GM19239 (cell line): ENCODE data around the gene MED15.

Experiments
- DNase-seq: peaks from one replicate; pipeline ENCODE4 v3.0.0; 2011; ENCODE audit warnings: low spot score; ENCODE audit not compliant: insufficient read length
- FAIRE-seq: peaks from 2 replicates; lab custom pipeline; 2011; peaks lifted over from hg19 to GRCh38; lab: Jason Lieb, UNC

MED15 gene

DNA sequence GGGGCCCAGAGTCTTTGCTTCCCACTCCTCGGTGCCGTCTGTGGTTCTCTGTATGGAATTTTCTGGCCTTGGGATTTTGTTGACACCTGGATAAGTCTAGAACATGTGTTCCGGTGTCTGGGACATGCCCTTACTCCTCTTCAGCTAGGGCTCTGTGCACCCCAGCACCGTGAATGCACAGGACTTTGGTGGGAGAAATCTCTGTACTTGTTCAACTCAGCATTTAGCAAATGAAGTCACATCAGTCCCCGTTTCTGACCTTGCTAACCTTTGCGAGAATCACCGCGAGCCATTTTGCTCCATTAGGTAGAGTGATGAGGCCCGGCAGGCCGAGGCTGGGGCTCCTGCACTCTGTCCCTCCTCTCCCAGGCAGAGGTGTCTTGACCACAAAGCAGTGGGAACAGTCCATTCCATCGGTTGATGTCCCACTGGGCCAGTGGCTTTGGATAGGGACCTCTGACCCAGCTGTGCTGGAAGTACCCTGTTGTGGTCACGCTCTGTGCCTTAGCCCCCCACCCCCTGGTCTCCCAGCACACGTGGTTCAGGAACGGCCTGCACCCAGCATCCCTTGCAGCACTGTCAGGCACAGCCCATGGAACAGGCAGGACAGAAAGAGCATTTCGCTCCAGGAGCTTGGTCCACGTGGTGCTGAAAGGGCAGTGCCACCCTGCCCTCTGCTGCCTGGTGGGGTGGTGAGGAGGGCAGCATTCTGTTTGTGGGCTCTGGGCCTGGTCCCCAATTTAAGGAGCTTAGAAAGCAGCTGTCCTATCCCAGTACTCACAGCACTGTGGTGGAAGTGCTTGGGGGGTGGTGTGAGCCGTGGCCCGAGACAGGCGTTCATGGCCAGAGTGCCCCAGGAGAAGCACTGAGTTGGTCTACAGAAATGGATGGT, 73.4 kb downstream of the MED15 start:
- DNase-seq (no peak), FAIRE-seq (no peak)

DNA sequence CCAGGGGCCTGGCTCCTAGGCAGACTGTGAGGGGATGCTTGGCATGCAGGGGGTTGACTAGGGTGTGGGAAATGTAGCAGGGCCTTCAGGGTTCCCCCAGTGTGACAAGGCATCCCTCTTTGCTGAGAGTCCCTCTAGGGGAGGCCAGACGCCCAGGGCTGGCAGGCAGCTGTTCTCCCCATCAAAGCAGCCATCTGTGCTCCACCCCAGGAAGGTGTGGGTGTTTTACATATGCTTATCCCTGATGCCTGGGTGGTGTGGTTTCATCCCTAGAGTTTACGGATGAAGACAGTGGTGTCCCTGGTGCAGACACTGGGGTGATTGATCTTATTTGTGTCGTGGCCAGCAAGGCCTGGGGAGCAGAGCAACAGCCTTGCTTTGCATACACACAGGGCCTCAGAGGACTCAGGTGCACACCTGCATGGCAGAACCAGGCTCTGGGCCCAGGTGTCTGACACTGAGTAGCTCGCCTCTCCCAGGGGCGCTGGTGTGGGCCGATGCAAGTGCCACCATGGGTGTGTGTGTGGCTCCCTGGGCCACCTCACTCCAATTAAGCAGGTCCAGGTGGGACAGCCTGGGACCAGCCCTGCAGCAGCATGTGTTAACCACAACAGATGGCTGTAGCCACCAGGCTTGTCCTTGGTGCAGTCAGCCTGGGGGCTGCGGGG, 74.2 kb downstream of the MED15 start:
- no peak for DNase-seq
- FAIRE-seq = no peak

DNA sequence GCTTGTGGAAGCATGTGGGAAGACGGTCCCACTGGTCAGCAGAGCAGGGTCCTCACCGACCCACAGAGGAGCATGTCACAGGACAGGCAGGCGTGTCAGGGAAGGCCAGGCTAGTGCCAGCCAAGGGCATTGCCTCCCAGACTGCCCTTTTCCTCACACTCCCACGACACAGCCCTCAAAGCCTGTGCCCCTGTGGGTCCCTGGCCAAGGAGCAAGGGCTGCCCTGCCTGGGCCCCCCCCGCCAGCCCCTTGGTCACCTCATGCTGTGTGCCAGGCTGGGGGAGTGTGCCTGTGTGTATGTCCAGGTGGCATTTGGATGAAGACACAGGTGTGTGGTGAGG, 74.7 kb downstream of the MED15 start:
- FAIRE-seq (no peak), DNase-seq (no peak)

DNA sequence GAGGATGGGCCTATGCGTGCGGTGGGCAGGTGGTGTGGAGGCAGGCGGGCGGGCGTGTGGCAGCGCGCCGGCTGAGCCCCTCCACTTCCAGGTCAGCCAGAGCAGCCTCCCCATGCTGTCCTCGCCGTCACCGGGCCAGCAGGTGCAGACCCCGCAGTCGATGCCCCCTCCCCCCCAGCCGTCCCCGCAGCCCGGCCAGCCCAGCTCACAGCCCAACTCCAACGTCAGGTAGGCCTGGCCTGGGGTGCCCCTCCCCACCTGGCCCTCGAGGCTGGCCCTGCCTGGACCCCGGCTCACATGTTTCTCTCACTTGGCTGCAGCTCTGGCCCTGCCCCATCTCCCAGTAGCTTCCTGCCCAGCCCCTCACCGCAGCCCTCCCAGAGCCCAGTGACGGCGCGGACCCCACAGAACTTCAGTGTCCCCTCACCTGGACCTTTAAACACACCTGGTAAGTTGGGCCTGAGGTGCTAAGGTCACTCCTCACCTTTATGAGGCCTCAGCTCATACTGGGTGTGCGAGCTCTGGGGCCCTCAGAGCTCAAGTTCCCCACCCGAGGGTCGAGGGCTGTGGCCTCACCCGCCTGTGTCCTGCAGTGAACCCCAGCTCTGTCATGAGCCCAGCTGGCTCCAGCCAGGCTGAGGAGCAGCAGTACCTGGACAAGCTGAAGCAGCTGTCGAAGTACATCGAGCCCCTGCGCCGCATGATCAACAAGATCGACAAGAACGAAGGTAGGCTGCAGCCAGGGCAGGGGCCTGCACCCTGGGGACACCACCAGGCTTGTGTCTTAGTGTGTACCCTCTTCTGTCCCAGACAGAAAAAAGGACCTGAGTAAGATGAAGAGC, 75.3 kb downstream of the MED15 start:
- no peak for FAIRE-seq
- DNase-seq = no peak

DNA sequence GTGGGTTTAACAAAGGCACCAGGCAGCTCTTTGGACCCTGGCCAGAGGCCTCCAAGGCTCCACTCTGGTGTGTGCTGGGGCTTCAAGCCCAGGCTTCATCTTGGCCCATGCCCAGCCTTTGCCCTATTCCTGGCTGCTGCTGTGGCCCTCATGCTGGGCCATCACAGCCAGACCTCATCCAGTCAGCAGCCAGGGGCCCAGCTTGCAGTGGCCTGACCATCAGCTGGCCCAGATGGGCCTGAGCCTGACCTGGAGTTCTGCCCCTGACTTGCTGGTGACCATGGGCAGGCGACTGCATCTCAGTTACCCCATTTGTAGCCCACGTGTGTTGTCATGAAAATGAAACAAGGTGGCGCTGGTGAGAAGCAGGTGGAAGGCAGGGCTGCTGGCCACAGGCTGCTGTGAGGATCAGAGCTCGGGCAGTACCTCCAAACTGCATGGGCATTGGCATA, 76.1 kb downstream of the MED15 start:
- FAIRE-seq = no peak

DNA sequence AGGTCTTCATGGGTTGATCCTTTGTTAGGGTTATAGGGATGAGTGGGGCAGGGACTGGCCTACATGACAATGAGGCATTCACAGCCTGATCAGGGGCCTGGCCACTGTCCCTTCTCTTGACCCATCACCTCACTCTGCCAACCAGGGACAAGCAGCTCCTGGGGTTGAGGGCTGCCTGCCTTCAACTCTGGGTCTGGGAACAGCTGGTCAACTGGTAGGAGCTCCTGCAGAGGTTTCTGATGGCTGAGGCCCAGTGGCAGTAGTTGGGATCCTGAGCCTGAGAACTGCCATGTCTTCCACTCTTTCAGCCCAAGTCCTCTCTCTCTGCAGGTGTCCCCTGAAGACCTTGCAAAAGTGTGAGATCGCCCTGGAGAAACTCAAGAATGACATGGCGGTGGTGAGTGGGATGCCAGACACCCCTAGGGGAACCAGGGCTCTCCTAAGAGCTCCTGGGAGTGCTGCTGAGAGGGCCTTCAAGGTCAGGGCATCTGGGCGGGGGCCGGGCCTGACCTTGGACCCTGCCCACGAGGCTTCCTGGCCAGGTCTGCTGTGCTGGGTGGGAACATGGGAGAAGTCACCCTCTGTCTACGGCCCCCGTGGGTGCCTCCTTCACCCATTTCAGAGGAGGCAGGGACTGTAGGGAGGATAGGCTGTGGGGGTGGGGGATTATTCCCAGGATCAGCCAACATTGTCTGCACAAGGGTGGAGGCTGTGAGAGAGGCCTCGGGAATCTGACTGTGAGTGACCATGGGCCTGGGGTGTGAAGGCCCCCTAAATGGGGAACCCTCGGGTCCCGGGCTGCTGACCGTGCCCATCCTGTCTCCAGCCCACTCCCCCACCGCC, 76.8 kb downstream of the MED15 start:
- DNase-seq (no peak), FAIRE-seq (no peak)

More for the DNA sequence above, 76.1 kb downstream of the MED15 start:
- DNase-seq = no peak

DNA sequence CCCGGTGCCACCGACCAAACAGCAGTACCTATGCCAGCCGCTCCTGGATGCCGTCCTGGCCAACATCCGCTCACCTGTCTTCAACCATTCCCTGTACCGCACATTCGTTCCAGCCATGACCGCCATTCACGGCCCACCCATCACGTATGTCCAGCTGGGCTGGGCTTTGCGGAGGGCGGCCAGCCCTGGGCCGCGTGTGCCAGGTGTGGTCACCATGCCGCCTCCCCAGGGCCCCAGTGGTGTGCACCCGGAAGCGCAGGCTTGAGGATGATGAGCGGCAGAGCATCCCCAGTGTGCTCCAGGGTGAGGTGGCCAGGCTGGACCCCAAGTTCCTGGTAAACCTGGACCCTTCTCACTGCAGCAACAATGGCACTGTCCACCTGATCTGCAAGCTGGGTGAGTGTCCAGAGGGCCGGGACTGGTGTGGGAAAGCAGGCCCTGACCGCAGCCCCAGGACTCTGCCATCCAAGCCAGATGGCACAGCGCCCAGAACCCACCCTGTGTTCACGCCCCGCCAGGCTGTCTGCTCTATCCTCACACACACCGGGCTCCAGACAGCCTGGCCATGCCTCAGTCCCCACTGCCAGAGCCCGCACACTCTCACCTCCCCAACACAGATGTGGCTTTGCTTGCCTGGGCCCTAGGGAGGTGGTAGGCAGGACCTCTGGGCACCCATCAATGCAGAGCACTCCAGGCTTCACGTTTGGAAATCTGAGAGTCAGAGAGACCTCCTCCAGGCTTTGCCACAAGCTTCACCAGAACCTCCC, 77.6 kb downstream of the MED15 start:
- FAIRE-seq (no peak), DNase-seq (no peak)

DNA sequence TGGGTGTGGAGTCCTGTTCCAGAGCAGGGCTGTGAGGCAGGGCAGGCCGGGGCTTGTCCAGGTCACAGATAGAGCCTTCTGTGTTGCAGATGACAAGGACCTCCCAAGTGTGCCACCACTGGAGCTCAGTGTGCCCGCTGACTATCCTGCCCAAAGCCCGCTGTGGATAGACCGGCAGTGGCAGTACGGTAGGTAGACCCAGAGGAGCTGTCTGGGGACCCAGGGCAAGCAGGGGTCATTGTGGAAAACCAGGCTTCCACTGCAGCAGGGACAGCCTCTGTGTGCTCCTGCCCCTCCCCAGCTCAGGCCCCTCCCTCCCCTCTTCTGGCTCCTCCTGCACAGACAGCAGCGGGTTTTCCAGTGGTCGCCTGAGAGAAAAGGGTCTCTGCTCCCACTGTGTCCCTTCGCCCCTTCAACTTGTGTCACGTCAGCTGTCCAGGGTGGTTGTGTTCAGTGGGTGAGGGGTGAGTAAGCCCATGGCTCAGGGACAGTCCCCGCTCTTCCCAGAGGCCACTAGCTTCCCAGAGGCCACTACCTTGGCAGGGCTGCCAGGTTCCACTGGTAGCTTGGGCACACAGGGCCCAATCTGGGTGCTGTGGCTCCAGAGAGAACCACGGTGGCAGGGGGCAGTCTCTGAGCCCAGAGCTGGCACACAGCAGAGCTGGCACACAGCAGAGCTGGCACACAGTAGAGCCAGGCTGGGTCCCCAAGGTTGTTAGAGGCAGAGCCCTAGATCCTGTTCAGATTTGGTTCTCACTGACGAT, 78.4 kb downstream of the MED15 start:
- FAIRE-seq (no peak), DNase-seq (no peak)

DNA sequence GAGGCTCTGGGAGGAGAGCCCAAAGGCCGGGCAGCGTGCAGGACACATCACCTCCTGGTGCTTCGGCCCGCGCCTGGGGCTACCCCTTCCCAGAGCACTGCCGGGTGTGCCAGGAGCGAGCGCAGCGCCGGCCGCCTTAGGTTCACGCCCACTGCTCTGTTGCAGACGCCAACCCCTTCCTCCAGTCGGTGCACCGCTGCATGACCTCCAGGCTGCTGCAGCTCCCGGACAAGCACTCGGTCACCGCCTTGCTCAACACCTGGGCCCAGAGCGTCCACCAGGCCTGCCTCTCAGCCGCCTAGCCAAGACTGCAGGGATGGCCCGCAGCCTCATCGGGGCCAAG, 79.0 kb downstream of the MED15 start:
- DNase-seq (no peak), FAIRE-seq (no peak)

DNA sequence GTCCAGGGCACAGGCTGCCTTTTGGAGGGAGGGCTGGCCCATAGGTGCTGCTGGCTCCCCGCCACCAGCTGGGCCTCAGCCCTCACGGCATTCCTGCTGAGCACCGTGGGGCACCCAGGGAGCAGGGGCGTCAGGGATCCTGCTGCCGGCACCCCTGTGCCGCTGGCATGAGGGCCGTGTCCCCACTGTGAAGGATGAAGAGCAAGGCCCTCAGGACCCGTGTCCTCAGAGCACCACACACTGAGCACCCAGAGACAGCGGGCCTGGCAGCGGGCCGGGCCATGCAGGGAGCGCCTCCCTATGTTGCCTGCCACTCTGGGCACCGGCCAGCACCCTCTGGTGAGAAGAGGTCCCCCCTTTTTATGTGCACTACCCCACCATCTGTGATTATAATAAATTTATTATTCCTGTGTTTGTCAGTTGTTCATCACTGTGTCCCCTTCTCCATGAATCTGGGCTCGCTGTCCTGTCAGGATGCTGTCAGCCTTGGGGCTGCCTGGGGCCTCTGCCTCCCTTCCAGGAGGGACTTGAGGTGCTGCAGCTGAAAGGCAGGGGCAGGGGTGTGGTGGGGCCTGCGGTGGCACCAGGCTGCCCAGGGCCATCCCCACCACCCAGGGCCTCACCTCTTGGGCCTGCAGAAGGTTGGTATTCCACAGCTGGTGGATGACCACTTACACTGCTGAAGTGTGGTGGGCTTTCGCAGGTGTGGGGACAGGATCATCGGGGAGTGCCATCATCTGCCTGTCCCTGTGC, 80.0 kb downstream of the MED15 start:
- FAIRE-seq (no peak), DNase-seq (no peak)

DNA sequence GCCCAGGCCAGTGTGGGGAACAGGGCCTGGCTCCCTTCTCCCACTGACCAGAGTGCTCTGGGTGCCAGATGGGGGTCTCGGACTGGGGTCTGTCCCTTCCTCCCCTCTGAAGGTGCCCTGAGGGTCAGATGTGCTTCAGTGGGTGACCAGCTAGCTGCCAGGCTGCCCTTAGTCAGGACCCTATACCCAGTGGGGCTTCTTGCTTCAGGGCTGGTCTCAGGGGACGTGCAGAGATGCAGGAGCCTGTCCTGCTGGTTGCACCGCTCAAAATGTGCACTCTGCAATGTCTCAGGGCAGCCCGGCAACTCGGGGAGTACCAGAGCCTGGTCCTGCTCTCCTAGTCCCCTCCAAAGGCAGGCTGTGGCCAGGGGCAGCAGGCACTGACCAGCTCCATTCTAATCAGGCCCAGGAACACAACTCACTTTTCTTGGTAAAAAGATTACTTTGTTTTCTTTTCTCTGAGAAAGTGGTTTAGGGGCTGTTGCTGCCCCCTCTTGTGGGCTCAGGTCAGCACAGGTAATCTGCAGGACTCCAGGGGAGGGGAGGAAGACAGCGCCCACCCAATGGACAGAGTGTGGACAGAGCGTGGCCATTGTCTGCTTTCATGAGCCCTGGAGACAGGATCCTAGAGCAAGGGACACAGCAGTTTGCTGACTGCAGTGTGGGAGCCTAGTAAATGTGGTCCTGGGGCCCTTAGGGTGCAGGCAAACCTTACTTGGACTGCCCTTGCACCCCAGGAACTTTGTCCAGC, 80.9 kb downstream of the MED15 start:
- DNase-seq = no peak
- FAIRE-seq = no peak

DNA sequence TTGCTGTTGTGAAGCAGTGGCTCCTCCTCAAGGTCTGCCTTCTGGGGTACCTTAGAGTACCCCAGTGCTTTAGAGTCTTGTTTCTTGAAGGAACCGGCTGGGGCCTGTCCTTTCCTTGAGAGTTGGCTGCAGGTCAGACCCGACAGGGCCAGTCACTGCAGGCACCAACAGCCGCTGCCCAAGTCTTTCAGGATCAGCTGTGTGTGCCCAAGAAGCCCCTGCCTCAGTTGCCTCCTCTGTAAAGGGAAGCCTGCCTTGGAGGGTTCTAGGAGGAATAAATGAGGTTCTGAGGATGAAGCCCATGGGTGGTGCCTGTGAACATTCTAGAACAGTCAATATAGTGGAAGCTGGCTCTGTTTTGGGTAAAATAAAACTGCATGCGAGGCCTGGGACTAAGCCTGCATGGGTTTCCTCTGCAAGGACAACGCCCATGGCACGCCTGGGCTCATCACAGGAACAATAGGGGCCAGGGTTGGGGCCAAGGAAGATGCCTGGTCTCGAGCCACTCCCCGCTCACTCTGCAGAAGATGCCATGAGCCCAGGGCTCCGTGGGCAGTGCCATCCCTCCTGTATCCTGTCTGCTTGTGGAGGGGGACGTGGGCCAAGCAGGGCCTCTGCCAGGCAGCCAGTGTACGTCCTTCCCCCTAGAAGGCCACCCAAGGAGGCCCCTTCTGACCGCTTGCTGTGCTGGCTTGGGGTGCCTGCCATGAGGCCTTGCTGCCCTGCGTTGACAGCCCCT, 81.6 kb downstream of the MED15 start:
- no peak for DNase-seq
- FAIRE-seq = no peak

DNA sequence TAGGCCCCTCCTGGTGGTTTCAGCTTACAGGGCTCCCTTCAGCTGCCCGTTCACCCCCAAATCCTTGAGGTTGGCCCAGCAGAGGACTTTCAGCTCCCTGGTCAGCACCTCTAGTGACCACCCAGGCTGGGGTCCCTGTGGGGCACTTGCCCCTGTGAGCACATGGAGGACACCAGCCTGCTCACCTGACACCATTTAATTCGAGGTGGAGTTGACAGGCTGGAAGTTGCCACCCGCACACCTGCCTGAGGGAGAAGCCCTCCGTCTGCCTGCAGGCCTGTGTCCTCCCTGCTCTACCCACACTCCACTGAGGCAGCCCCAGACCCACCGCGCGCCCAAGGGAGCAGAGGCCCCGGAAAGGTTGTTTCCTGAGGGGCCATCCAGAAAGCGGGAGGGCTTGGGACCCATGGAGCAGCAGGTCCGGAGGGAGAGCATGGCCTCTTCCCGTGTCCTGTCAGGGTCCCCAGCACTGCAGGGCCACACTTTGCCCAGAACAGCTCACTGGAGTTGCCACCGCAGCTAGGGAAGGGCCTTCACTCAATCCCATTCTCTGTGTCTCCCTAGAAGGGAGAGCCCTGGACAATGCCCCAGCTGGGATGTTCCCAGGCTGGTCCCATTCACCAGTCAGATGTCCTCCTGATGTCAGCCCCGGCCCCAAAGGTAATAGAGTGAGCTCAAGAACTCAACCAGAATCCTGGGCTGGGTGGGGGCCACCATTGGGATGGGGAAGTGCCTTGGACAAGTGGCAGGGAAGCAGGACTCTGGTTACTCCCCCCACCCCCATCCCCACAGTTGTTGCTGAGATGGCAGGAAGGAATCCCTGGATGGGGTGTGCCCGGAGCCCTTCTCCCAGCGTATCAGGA, 82.4 kb downstream of the MED15 start:
- DNase-seq (no peak), FAIRE-seq (no peak)

DNA sequence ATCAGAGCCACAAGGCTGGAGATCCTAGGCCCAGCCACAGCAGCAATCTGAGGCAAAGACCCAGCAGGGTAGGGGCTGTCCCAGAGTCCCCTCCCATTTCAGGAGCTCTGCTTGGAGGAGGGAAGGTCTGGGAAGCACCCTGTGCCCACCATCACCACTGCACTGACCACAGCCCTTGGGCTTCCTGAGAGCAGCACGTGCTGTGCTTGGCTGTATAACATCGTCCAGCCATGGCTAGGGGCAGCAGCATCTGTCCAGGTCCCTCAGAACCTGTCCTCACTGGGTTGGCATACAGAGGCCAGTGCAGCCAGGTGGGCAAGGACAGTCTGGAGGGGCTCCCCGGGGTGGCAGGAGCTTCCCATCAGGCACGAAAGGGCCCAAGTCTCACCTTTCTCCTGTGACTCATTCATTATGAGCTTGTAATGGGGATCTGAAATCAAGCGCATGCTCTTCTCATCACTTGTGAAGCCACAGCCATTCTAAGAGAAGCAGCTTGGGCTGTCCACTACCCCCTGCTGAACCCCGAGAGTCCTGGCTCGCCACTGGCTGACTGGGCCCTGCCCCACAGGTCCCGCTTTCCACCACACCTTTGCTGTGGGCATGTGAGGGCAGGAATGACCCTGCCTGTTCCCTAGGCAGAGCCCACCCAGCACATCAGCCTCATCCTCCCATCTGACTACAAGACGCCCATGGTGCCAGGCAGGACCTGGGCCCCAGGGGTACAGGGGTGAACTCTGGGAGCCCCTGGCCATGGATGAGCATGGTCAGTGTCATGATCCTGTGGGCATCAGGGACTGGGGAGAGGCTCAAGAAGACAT, 83.3 kb downstream of the MED15 start:
- DNase-seq (no peak), FAIRE-seq (no peak)

DNA sequence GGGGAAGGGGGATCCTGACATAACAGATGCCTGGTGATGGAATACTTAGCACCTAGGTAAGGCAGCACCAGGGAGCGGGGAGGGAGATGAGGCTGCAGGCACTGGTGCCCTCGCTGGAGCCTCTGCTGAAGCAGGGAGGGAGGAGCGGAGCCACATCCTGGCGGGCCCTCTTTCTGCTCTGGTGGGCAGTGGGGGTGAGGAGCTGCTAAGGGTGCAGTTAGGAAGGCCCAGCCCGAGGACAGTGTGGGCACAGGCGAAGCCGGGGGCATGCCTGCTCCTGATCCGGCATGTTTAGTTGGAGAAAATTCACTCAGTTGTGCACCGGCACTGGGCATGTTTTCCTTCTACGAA, 83.9 kb downstream of the MED15 start:
- FAIRE-seq (no peak), DNase-seq (no peak)
